ENCODE data around the gene LRRC3.

- TF ChIP-seq CTCF (IDR thresholded peaks at IDR 0.05) (no peak), POLR2A (IDR thresholded peaks at IDR 0.05) (no peak)
Measured at GRCh38 chr21:44494956-44495355, 39.6 kb downstream of the LRRC3 start.

Measured in adrenal gland (tissue), 5 donors.